ENCODE data around the gene CHAT. TPM values are rescaled to one million over a fixed set of nuclear protein-coding genes. Genes with fewer than 3 reads are reported as not detected.

Gene CHAT
- total RNA-seq, 1 donor from 2014 or later: 0.62 TPM

GRCh38 chr10:49597426-49598163 lies 16.2 kb upstream of the CHAT start:
- DNase-seq: no peak

- DNase-seq: no peak
Measured at GRCh38 chr10:49598164-49598856, 15.5 kb upstream of the CHAT start.

- no peak for DNase-seq
Measured at GRCh38 chr10:49598986-49599385, 14.9 kb upstream of the CHAT start.

GRCh38 chr10:49599546-49599945 lies 14.3 kb upstream of the CHAT start:
- DNase-seq: no peak

- DNase-seq: no peak
Measured at GRCh38 chr10:49600046-49600445, 13.8 kb upstream of the CHAT start.

- no peak for DNase-seq
Measured at GRCh38 chr10:49600781-49601400, 12.9 kb upstream of the CHAT start.

DNA sequence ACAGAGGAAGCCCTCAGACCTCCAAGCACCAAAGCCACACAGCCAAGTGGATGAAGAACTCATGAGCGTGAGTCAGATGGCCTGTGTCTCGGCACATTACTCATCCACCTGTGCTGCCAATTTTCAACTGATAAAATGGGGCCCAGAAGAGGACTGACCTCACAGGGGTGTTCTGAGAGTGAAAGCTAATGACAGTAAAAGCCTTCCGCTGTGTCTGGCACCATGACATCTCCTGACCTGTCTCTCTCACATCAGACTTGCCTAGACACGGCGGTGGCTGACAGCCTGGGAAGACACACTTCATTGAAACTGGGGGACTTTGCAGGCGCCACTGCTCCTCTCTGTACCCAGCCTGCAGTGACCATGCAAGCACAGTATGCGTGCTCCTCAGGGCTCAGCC lies 12.0 kb upstream of the CHAT start:
- DNase-seq: no peak

- DNase-seq: no peak
Measured at GRCh38 chr10:49602380-49603023, 11.3 kb upstream of the CHAT start.

- DNase-seq: no peak
Measured at GRCh38 chr10:49605216-49605938, 8.5 kb upstream of the CHAT start.

GRCh38 chr10:49605939-49606509 lies 7.8 kb upstream of the CHAT start:
- DNase-seq: no peak

- DNase-seq: no peak
Measured at GRCh38 chr10:49606981-49607535, 6.8 kb upstream of the CHAT start.

DNA sequence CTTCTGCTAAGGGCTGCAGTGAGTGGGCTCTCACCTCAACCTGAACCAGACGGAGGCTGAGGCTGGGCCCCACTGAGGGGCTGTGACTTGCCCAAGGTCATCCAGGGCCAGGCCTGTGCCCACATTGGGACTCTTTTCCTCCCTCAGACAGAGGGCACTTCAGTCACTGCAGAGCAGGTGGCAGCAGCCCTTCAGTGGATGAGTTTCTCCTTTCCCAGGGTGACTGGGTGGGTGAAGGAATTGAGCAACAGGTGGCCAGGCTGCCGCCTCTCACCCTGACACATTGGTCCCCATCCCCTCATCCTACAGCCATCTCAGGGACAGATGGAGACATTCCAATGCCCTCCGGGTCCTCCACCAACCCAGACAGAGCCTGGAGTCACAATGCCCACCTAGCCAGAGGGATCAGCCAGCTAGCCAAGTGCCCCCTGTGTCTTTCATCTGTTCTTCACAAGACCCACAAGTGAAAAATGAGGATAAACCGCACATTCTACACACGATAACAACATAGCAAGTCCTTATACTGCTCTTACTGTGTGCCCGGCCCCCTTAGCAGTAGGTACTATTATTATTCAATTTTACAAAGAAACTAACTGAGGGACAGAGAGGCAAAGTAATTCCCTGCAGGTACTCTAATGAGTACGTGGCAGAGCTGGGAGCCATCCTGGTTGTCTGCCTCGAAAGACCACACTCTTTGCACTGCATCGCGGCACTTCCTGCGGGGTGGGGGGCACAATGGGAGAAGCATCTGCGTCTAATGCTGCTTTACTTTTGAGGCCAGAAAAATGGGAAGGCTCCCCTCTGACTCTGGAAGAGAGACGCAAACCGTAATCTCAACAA lies 5.5 kb upstream of the CHAT start:
- no peak for DNase-seq

- no peak for DNase-seq
Measured at GRCh38 chr10:49609006-49609282, 4.9 kb upstream of the CHAT start.

DNA sequence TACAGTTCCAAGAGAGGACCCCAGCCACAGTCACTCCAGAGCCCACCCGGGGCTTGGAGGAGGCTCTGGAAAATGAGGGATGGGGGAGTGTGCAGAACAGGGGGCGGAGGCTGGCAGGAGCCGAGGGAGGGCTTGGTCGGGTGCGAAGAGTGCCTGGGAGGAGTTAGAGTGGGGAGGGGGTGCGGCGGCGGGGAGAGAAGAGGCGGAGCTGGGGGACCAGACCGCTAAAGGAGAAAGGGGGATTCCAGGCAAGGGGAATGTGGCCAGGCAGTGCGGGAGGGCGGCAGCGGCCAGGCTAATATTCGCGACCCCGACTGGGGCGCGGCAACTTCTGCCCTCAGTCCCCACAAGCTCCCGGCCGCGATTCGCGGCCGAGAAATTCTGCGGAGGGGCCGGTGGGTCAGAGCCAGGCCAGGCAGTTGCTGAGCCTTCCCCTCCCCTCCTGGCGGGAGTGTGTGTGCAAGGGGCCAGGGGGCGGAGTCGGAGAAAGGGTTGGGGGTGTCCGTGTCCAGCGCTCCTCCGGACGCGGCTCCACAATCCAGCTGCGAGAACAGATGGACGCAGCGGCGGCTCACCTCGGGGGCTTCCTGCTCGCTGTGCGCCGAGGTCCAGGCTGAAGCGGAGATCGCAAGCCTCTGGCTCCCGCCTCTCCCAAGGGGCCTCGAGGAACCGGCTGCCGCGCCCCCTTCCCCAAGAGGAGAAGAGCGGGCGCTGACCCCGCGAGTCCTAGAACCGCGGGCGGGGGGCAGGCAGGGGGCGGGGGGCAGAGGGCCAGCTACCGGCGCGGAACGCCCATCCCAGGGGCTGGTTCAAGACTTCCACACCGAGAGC lies 4.3 kb upstream of the CHAT start:
- DNase-seq: no peak

GRCh38 chr10:49610114-49610457 lies 3.8 kb upstream of the CHAT start, which contains the start of gene SLC18A3:
TSS of gene SLC18A3 (plus strand) at chr10:49610310. CDS start at chr10:49610741, 431 bp downstream.
- DNase-seq: no peak

GRCh38 chr10:49610458-49611165 lies 3.2 kb upstream of the CHAT start:
- DNase-seq: no peak

DNA sequence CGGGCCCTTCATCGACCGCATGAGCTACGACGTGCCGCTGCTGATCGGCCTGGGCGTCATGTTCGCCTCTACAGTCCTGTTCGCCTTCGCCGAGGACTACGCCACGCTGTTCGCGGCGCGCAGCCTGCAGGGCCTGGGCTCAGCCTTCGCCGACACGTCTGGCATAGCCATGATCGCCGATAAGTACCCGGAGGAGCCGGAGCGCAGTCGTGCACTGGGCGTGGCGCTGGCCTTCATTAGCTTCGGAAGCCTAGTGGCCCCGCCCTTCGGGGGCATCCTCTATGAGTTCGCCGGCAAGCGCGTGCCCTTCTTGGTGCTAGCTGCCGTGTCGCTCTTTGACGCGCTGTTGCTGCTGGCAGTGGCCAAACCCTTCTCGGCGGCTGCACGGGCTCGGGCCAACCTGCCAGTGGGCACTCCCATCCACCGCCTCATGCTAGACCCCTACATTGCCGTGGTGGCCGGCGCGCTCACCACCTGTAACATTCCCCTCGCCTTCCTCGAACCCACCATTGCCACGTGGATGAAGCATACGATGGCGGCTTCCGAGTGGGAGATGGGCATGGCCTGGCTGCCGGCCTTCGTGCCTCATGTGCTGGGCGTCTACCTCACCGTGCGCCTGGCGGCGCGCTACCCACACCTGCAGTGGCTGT lies 2.5 kb upstream of the CHAT start:
- no peak for DNase-seq

DNA sequence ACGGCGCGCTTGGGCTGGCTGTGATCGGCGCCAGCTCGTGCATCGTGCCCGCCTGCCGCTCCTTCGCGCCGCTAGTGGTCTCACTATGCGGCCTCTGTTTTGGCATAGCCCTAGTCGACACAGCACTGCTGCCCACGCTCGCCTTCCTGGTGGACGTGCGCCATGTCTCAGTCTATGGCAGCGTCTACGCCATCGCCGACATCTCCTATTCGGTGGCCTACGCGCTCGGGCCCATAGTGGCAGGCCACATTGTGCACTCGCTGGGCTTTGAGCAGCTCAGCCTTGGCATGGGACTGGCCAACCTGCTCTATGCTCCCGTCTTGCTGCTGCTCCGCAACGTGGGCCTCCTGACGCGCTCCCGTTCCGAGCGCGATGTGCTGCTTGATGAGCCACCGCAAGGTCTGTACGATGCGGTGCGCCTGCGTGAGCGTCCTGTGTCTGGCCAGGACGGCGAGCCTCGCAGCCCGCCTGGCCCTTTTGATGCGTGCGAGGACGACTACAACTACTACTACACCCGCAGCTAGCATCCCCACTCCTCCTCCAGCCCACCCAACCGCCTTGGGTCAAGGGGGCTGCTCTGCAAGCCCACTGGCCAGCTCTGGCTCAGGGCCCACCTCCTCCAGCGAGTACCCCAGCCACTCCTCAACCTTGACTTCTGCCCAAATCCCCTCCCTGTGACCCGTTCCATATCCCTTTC lies 1.9 kb upstream of the CHAT start:
- no peak for DNase-seq

Measured in occipital lobe (tissue), 2 donors.